A204.1 (cell line): Measurements from ENCODE around the gene CHRNA4.

Experiments
- FAIRE-seq: peaks from 2 replicates; lab custom pipeline; 2012; peaks lifted over from hg19 to GRCh38; lab: Jason Lieb, UNC

CHRNA4 gene

DNA sequence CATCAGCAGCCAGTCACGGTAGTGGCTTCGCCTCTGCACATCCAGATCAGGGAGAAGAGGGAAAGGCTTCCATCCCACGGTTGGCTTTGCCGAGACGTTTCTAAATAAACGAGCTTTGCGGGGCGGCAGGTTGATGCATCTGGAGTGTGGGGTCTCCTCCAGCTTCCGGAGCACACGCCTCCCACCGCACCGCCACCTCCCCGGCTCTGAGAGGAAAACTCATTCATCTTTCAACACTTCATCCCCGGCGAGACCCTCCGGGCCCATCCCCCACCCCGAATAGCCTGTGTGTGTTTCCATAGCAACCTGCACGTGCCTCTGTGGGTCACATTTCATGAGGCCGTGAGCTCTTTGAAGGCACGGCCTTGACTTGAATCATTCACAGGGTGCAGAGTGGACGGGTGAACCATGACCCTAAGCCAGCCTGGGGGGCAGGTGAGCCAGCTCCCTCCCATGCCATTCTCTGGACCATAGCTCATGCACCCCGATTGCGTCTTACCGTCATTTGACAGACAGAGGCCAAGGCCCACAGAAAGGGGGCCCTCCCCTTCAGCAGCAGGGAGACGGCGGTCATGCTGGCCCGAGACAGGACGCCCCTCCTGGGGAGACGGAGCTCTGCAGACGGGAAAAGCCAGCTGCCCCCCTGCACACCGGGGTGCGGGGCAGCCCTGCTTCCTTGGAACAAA lies 16.2 kb upstream of the CHRNA4 start:
- FAIRE-seq, result no peak

DNA sequence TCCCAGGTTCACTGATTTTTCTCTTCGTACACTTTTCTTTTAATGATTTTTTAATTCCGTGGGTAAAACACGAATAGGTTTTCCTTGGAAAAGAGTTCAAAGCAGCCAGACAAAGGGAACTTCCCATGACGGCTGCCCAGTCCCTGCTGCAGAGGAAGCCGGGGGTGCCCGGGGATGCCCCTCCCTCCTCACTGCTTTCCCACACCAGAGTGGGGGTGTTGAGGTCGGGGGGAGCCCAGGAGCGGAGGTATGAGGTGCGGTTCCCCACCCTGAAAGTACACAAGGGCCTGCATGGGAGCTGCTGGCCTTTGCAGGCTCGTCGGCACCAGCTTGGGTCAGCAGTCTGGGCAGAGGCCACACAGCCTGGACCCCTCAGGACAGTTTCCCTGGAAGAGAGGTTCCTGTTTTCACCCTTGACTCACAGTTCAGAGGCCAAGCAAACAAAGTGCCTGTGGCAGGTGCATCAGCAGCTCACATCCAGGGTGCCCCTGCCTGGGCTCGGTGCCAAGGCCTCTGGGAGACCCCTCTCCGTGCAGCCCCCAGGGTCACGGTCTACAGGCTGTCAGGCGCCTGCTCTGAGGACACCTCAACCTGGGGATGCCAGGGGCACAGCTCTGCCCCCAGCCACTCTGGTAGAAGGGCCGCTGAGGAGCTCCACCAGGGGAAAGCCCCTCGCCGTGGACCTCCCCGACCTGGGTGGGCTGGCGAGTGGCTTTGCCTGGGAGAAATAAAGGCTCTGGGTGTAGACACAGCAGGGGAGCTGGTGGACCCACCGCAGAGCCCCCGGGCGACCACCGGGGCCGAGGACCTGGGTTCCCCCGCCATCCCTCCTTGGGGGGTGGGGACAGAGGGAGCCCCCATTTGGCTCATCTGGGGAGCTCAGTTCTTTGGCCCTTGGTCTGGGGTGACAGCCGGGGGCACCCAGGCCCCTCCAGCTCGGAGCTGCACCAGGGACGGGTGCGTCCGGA lies 15.4 kb upstream of the CHRNA4 start:
- no peak for FAIRE-seq

GRCh38 chr20:63375438-63375837 lies 14.3 kb upstream of the CHRNA4 start:
- no peak for FAIRE-seq

GRCh38 chr20:63374504-63374903 lies 13.4 kb upstream of the CHRNA4 start:
- no peak for FAIRE-seq

DNA sequence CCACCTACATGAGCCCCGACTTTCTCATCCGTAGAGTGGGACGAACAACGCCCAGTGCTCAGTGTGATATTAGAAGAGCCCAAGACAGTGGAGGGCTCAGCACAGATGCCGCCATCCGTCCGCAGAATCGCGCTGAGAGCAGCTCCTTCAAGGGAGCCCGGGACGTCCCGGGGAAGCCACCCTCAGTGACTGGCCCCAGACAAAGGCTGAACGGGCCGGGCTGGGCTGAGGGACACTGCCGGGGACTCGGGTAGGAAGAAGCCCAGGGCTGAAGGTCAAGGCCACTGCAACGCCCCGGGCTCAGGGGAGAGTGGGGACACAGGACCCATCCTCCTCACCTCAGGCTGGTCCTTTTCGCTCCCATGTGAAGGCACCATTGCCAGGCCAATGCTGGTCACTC lies 12.8 kb upstream of the CHRNA4 start:
- FAIRE-seq, result no peak

DNA sequence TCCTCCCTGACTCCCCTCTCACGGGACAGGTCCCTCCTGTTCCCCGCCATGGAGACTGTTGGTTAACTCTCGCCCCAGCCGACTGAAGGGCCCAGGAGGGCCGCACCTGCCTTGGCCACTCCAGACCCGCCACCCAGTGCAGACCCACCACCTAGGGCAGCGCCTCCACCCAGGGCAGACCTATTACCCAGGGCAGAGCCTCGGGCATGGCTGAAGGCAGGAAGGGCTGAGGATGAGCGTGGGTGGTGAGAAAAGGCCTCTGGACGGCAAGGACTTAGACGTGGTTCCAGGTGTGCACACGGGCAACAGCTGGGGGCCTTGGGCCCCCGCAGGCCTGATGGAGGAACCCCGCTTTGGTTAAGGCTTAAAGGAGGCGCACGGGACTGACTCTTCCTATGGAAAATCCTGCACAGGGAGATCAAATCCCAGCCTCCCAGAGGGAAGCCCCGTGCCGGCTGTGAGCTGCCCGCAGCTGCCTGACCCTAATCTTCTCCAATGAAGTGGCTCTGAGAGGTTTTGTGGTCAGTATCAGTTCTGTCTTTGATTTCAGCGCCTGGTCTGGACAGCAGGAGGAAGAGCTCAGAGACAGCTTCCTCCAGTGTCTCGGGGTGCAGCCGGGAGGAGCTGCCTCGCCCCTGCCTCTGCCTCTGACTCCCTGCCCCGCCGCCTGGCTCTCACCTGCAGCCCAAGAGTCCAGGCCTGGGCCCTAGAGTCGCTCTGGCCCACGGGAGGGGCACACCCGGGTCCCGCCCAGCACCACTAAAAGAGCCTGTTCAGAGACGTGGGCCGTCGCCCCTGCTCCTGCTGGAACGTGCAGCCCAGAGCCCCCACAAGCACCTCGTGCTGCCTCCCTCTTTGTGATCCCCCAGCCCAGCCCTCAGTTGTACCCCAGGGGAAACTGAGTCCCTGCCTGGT lies 12.1 kb upstream of the CHRNA4 start:
- no peak for FAIRE-seq

GRCh38 chr20:63371291-63371865 lies 10.2 kb upstream of the CHRNA4 start:
- FAIRE-seq, result no peak

DNA sequence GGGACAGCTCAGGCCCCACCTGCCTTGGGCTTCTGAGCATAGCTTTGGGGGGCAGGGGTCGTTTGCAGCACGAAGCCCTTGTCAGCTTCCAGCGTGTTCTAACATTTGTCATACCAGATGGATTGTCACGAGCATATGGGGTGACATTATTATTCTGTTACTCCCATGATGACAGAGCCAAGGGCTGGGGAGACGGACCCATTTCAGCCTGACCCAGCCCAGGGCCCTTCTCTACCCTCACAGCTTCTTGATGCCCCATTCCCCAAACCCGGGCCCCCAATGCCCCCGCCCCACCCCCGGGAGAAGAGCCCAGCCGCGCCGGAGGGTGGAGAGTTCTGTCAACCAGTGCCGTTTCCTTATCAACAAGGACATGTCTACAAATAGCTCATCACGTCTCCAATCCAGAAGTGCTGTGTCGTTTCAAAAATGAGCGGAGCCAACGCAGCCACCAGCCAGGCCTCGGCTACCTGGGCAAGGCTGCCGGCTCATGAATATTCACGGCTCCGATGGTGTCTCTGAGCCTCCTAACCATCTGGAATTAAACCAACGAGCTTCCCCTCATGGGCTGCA lies 9.6 kb upstream of the CHRNA4 start:
- no peak for FAIRE-seq

DNA sequence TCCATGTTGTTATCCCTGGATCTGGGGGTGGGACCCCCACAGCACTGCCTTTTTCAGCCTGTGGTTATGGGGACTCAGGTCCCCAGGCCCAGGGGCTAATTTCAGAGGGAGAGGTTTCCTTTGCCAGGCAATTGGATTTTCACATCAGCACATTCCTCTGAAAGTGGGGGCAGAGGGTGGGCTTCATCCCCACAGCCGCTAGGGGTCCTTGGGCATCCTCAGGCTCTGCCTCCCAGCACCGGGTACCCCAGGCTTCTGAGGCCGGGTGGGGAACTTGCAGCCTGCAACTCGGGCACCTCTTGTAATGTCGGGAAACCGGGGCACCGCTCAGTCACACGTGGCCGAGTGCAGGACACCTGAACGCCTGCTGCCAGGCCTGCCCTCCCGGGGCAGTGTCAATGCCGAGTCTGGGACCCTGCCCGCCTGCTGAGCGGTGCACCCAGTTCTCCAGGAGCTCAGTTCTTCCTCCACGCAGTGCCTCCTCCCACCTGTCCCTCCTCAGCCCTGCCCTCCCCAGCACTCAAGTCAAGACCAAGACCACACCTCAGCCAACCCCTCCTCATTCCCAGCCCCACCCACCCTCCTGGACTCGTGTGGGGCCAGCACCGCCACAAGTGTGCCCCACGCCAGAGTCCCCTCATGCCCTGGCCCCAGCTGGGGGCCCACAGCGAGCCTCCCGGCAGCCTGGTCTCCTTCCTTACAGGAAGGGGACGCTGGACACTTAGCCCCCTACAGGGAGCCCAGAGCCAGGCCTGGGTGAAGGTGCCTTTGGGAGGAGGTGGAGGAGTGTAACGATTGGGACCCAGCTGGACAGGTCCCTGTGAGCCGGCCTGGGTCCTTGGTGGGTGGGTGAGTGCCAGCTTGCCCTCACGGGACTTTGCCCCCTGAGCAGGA lies 8.8 kb upstream of the CHRNA4 start:
- no peak for FAIRE-seq

DNA sequence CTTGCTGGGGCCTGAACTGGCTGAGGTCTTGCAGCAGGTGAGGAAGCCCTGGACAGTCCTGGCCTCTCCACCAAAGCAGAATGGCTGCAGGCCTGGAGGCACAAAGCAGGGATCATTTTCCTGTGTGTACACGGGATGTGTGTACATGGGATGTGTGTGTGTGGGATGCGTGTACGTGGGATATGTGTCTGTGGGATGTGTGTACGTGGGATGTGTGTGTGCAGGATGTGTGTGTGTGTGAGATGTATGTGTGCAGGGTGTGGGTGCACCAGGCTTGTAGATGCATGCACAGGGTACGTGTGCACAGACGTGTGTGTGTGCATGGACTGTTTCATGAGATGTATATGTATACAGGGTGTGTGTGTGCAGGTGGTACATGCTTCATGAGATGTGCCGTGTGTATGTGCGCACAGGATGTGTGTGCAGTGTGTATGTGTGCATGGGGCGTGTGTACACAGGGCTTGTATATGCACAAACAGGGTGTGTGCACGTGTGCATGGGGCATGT lies 7.9 kb upstream of the CHRNA4 start:
- no peak for FAIRE-seq

DNA sequence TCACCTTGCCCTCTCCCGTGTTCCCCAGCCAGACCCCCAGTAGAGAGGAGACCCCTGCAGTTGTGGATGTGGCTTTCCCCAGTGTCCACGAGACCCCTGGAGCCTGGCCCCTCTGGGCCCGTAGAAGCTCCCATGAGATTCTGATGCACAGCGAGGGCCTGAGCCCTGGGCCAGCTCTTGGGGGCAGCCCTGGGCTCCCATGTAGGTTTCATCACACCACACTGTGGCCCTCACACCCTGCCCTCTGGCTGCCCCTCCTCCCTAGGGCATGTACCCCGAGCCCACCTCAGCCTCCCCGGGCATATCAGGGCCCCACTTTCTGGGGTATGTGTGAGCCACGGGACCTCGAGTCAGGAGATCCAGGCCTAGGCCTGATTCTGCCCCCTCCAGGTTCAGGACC lies 7.0 kb upstream of the CHRNA4 start:
- no peak for FAIRE-seq

- no peak for FAIRE-seq
Measured at GRCh38 chr20:63367446-63368055, 6.4 kb upstream of the CHRNA4 start.

DNA sequence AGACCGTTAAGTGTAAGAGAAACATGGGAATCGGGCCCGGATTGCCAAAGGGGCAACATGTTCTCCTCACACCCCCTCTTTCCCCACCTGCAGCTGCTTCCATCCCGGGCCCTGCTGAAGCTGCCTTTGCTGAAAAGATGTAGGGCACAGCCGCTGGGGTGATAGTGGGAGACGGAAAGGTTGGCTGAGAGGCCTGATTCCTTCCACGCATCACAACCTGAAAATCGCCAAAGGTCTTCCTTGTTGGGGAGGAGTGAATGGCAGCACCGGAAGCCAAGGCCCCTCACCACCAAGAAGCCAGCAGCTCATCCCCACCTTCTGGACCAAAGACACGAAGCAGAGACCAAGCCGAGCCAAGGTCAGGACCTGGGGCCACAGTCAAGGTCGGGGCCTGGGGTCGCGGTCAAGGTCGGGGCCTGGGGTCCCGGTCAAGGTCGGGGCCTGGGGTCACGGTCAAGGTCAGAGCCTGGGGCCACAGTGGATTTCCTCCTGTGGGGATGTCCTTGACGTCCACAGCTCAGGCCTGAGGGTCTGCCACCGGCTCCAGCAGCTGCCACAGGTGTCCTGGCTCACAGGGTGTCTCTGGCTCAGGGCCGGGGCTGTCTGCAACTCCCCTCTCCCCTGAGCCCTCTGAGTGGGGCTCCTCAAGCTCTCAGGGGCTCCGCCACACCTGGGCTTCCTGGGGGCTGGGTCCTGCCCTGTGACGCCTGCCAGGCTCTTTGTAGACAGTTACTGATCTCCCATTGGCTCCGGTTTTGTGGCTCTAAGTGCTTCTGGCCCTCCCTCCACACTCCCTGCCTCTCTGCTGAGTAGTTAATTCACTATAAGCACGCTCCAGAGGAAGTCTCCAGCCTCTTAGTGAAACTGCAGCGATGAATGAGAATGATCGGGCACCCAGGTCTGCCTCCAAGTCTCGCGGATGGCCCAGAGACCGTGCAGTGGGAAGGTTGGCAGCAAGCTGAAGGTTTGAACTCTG lies 5.5 kb upstream of the CHRNA4 start:
- FAIRE-seq, result no peak

GRCh38 chr20:63365601-63366389 lies 4.6 kb upstream of the CHRNA4 start:
- FAIRE-seq, result no peak

GRCh38 chr20:63364801-63365585 lies 3.8 kb upstream of the CHRNA4 start:
- FAIRE-seq, result no peak

DNA sequence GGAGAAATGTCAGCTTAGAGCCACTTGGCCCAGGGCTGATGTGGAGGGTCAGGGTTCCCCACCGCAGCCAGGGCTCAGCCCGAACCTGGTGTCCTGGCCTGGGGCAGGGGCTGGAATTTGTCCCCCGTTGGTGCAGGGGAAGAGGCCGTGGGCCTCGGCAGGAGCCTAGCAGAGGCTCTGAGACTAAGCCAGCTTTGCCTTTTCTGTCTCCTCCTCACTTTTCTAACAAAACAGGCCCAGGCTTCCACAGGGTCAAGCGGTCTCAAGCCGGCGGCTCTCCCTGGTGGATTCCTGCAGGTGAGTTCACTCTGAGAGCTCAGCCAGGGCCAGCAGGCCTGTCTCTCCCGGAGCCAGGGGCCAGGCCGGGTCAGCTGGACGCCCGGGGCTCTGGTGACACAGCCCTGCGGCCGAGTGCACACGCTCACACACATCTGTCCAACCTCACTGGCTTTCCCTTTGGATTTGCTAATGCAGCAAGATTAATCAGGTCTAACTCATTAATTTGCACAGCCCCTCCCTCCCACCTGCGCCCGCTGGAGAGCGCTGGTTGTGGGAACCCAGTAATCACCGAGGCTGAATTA lies 2.9 kb upstream of the CHRNA4 start:
- FAIRE-seq, result no peak
